Erythroblast (primary cell): ENCODE measurements around the gene CAMKMT.

Experiments
- DNase-seq, 2 experiments: peaks; one replicate each; lab custom pipeline; 2025; lab: John Stamatoyannopoulos, UW
- GATA1 ChIP-seq: IDR thresholded peaks from 2 replicates; pipeline ENCODE4 v1.6.1; 2011; ENCODE audit warnings: low read depth, mild to moderate bottlenecking, control low read depth, low read length, moderate library complexity
- POLR2A ChIP-seq: IDR thresholded peaks from 2 replicates; pipeline ENCODE4 v1.6.1; 2011; ENCODE audit warnings: mild to moderate bottlenecking, low read length

The CAMKMT gene

GRCh38 chr2:44526352-44526751 lies 164.6 kb downstream of the CAMKMT start:
- TF ChIP-seq POLR2A (no peak), GATA1 (no peak)
- no peak for DNase-seq

GRCh38 chr2:44528595-44528994 lies 166.8 kb downstream of the CAMKMT start:
- TF ChIP-seq GATA1 (no peak), POLR2A (no peak)
- no peak for DNase-seq

GRCh38 chr2:44529448-44529847 lies 167.7 kb downstream of the CAMKMT start:
- TF ChIP-seq GATA1 (no peak), POLR2A (no peak)
- no peak for DNase-seq

- DNase-seq, result no peak
- TF ChIP-seq GATA1, result no peak
- no peak for TF ChIP-seq POLR2A
Measured at GRCh38 chr2:44531289-44531688, 169.5 kb downstream of the CAMKMT start.

GRCh38 chr2:44532031-44532430 lies 170.3 kb downstream of the CAMKMT start:
- no peak for TF ChIP-seq POLR2A
- no peak for TF ChIP-seq GATA1
- no peak for DNase-seq

GRCh38 chr2:44533508-44533907 lies 171.8 kb downstream of the CAMKMT start:
- TF ChIP-seq GATA1, result no peak
- TF ChIP-seq POLR2A, result no peak
- no peak for DNase-seq

- TF ChIP-seq GATA1 (no peak), POLR2A (no peak)
- no peak for DNase-seq
Measured at GRCh38 chr2:44535376-44535775, 173.6 kb downstream of the CAMKMT start.

- no peak for DNase-seq
- TF ChIP-seq POLR2A, result no peak
- TF ChIP-seq GATA1, result no peak
Measured at GRCh38 chr2:44537264-44537663, 175.5 kb downstream of the CAMKMT start.

- peak; percentile 30 to 76 for DNase-seq
- TF ChIP-seq POLR2A (no peak), GATA1 (no peak)
Measured at GRCh38 chr2:44542520-44542919, 180.8 kb downstream of the CAMKMT start.

- TF ChIP-seq POLR2A (no peak), GATA1 (no peak)
- DNase-seq, result no peak
Measured at GRCh38 chr2:44543773-44544725, 182.3 kb downstream of the CAMKMT start.

- no peak for TF ChIP-seq POLR2A
- no peak for TF ChIP-seq GATA1
- DNase-seq, result no peak
Measured at GRCh38 chr2:44545005-44545404, 183.3 kb downstream of the CAMKMT start.

GRCh38 chr2:44546459-44547127 lies 184.8 kb downstream of the CAMKMT start:
- TF ChIP-seq POLR2A, result no peak
- TF ChIP-seq GATA1, result no peak
- no peak for DNase-seq

GRCh38 chr2:44547718-44548117 lies 186.0 kb downstream of the CAMKMT start:
- TF ChIP-seq POLR2A (no peak), GATA1 (no peak)
- DNase-seq, result peak in 1 of 2 experiments; percentile 10
